Measurements from ENCODE around the gene COMT.

DNA sequence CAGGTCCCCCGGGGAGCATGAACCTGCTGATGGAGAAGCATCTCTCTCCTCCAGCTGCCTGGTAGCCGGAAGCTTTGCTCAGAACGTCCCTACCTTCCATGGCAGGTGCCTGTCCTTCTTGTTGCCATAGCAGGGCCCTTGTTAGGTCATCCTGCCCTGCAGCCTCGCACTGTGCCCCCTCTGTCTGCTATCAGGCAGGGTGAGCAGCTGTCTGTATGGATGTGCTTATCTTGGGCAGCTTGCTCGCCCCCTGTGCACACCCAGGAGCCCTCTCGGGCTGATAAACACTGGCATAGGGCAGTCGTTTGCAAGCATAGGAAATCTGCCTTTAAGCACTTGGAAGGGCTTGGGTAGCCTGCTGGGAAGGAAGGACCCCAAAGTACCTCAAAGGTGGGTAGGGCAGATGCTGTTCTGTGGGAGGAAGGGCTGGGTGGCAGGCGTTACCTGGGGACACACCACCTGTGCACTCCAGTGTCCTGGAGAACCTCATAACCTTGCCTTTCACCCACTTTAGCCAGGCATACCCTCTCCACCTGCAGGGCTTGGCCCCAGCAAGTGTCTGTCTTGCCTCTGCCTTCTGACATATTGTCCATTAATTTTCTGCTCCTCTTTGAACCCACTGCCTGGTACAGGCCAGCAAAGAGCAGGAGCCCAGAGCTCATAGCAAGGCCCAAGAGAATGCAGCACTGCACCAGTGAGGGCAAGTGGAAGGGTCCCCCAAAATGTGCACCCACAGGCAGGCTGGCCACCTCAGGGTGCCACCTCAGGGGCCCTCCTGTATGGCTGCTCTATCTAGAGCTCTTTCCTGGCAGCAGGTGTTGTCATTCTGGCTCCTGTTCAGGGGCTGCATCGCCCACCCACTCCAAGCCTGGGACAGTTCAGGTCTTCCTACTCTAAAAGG, 8.0 kb upstream of the COMT start:
- TF ChIP-seq ZBTB1 (tag by site-specific recombination; IDR thresholded peaks at IDR 0.05) (no peak), PRDM1 (tag by site-specific recombination; IDR thresholded peaks at IDR 0.05) (no peak), ZNF335 (tag by site-specific recombination; conservative IDR thresholded peaks at IDR 0.05) (no peak), MZF1 (tag by site-specific recombination; IDR thresholded peaks at IDR 0.05; ENCODE audit: borderline replicate concordance) (no peak)
